ENCODE results near the gene OR51B6. TPM values are rescaled to one million over a fixed set of nuclear protein-coding genes. Genes with fewer than 3 reads are reported as not detected.

Gene OR51B6
- total and polyA plus RNA-seq, 9 of the 15 experiments (the other 6 are each of a cell fraction or from before 2014, with no cell fraction given) = 0.06 to 0.97 TPM; not detected in 7

- TF ChIP-seq E2F6 (IDR thresholded peaks at IDR 0.05; ENCODE audit: borderline replicate concordance in 1 of 2, extremely low read depth in 1 of 2, insufficient read depth in 1 of 2, insufficient read length in 1 of 2, low read depth in 1 of 2, low read length in 1 of 2, poor library complexity in 1 of 2, severe bottlenecking in 1 of 2) (no peak), PBX2 (CRISPR knock-in tag; IDR thresholded peaks at IDR 0.05; ENCODE audit: low read depth) (no peak), PBX2 (tag; conservative IDR thresholded peaks at IDR 0.05; ENCODE audit: low read depth) (no peak)
- TF ChIP-seq, protein P1, sequence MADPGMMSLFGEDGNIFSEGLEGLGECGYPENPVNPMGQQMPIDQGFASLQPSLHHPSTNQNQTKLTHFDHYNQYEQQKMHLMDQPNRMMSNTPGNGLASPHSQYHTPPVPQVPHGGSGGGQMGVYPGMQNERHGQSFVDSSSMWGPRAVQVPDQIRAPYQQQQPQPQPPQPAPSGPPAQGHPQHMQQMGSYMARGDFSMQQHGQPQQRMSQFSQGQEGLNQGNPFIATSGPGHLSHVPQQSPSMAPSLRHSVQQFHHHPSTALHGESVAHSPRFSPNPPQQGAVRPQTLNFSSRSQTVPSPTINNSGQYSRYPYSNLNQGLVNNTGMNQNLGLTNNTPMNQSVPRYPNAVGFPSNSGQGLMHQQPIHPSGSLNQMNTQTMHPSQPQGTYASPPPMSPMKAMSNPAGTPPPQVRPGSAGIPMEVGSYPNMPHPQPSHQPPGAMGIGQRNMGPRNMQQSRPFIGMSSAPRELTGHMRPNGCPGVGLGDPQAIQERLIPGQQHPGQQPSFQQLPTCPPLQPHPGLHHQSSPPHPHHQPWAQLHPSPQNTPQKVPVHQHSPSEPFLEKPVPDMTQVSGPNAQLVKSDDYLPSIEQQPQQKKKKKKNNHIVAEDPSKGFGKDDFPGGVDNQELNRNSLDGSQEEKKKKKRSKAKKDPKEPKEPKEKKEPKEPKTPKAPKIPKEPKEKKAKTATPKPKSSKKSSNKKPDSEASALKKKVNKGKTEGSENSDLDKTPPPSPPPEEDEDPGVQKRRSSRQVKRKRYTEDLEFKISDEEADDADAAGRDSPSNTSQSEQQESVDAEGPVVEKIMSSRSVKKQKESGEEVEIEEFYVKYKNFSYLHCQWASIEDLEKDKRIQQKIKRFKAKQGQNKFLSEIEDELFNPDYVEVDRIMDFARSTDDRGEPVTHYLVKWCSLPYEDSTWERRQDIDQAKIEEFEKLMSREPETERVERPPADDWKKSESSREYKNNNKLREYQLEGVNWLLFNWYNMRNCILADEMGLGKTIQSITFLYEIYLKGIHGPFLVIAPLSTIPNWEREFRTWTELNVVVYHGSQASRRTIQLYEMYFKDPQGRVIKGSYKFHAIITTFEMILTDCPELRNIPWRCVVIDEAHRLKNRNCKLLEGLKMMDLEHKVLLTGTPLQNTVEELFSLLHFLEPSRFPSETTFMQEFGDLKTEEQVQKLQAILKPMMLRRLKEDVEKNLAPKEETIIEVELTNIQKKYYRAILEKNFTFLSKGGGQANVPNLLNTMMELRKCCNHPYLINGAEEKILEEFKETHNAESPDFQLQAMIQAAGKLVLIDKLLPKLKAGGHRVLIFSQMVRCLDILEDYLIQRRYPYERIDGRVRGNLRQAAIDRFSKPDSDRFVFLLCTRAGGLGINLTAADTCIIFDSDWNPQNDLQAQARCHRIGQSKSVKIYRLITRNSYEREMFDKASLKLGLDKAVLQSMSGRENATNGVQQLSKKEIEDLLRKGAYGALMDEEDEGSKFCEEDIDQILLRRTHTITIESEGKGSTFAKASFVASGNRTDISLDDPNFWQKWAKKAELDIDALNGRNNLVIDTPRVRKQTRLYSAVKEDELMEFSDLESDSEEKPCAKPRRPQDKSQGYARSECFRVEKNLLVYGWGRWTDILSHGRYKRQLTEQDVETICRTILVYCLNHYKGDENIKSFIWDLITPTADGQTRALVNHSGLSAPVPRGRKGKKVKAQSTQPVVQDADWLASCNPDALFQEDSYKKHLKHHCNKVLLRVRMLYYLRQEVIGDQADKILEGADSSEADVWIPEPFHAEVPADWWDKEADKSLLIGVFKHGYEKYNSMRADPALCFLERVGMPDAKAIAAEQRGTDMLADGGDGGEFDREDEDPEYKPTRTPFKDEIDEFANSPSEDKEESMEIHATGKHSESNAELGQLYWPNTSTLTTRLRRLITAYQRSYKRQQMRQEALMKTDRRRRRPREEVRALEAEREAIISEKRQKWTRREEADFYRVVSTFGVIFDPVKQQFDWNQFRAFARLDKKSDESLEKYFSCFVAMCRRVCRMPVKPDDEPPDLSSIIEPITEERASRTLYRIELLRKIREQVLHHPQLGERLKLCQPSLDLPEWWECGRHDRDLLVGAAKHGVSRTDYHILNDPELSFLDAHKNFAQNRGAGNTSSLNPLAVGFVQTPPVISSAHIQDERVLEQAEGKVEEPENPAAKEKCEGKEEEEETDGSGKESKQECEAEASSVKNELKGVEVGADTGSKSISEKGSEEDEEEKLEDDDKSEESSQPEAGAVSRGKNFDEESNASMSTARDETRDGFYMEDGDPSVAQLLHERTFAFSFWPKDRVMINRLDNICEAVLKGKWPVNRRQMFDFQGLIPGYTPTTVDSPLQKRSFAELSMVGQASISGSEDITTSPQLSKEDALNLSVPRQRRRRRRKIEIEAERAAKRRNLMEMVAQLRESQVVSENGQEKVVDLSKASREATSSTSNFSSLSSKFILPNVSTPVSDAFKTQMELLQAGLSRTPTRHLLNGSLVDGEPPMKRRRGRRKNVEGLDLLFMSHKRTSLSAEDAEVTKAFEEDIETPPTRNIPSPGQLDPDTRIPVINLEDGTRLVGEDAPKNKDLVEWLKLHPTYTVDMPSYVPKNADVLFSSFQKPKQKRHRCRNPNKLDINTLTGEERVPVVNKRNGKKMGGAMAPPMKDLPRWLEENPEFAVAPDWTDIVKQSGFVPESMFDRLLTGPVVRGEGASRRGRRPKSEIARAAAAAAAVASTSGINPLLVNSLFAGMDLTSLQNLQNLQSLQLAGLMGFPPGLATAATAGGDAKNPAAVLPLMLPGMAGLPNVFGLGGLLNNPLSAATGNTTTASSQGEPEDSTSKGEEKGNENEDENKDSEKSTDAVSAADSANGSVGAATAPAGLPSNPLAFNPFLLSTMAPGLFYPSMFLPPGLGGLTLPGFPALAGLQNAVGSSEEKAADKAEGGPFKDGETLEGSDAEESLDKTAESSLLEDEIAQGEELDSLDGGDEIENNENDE (IDR thresholded peaks at IDR 0.05; ENCODE audit: low read depth, low read length) = no peak
- TF ChIP-seq, protein P2, sequence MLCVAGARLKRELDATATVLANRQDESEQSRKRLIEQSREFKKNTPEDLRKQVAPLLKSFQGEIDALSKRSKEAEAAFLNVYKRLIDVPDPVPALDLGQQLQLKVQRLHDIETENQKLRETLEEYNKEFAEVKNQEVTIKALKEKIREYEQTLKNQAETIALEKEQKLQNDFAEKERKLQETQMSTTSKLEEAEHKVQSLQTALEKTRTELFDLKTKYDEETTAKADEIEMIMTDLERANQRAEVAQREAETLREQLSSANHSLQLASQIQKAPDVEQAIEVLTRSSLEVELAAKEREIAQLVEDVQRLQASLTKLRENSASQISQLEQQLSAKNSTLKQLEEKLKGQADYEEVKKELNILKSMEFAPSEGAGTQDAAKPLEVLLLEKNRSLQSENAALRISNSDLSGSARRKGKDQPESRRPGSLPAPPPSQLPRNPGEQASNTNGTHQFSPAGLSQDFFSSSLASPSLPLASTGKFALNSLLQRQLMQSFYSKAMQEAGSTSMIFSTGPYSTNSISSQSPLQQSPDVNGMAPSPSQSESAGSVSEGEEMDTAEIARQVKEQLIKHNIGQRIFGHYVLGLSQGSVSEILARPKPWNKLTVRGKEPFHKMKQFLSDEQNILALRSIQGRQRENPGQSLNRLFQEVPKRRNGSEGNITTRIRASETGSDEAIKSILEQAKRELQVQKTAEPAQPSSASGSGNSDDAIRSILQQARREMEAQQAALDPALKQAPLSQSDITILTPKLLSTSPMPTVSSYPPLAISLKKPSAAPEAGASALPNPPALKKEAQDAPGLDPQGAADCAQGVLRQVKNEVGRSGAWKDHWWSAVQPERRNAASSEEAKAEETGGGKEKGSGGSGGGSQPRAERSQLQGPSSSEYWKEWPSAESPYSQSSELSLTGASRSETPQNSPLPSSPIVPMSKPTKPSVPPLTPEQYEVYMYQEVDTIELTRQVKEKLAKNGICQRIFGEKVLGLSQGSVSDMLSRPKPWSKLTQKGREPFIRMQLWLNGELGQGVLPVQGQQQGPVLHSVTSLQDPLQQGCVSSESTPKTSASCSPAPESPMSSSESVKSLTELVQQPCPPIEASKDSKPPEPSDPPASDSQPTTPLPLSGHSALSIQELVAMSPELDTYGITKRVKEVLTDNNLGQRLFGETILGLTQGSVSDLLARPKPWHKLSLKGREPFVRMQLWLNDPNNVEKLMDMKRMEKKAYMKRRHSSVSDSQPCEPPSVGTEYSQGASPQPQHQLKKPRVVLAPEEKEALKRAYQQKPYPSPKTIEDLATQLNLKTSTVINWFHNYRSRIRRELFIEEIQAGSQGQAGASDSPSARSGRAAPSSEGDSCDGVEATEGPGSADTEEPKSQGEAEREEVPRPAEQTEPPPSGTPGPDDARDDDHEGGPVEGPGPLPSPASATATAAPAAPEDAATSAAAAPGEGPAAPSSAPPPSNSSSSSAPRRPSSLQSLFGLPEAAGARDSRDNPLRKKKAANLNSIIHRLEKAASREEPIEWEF (CRISPR knock-in tag; IDR thresholded peaks at IDR 0.05) = no peak
These were observed 47.6 kb downstream of the OR51B6 start (continued) for GRCh38 chr11:5398936-5399335.

Data from K562 (cell line).